ENCODE results near the gene SPIRE2. TPM values are rescaled to one million over a fixed set of nuclear protein-coding genes. Genes with fewer than 3 reads are reported as not detected.

The SPIRE2 gene
- total RNA-seq, 5 donors from 2014 or later (not counting 1 experiment from before 2014, with no cell fraction given) = 0.23 to 1.1 (median 0.56) TPM; not detected in 1

GRCh38 chr16:89867918-89868317 lies 39.6 kb downstream of the SPIRE2 start:
- Mint-ChIP-seq H3K9me3 (no peaks in the 10 kb centered on the region), H3K27ac (no peak overlapping the region), H3K36me3 (no peaks in the 10 kb centered on the region), H3K4me1 (peaks cover 25 to 34% (median 32%) of the 10 kb centered on the region in 3 donors), H3K4me3 (no peak overlapping the region), H3K27me3 (no peaks in the 10 kb centered on the region)
- Histone ChIP-seq H3K9me3 (no peaks in the 10 kb centered on the region), H3K4me3 (ENCODE audit: control insufficient read depth in 1 of 2, extremely low read depth in 1 of 2, low read length in 1 of 2) (no peak overlapping the region), H3K27me3 (replicated peaks in 1 of 2; ENCODE audit: control insufficient read depth in 2 of 2, extremely low read depth in 1 of 2, insufficient read depth in 2 of 2, low read length in 1 of 2) (no peaks in the 10 kb centered on the region), H3K27ac (ENCODE audit: low read length) (no peak overlapping the region), H3K36me3 (ENCODE audit: control insufficient read depth in 2 of 2, extremely low read depth in 1 of 2, insufficient read depth in 1 of 2, low read length in 1 of 2) (no peaks in the 10 kb centered on the region), H3K4me1 (ENCODE audit: control insufficient read depth in 1 of 2, extremely low read depth in 1 of 2, insufficient read depth in 2 of 2, low read length in 2 of 2) (peaks cover 19 to 40% of the 10 kb centered on the region in 2 experiments)
- CTCF ChIA-PET = no interaction called here
- POLR2A ChIA-PET = no interaction called here
- DNase-seq (no peak), ATAC-seq (replicated peaks in 1 of 4) (no peak)
- WGBS (ENCODE audit: insufficient coverage) = 100% methylated on average over 4 of the region's 5 CpGs

DNA sequence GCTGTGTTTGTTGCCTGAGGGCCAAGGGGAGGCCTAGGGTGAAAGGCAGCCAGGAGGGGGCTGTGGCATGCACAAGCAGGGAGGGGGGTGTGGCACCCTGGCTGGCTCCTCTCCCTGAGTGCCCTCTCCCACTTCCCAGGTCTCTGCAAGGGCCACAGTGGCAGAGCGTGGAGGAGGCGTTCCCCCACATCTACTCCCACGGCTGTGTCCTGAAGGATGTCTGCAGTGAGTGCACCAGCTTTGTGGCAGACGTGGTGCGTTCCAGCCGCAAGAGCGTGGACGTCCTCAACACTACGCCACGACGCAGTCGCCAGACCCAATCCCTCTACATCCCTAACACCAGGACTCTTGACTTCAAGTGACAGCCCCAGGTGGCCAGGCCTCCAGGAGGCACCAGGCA lies 41.6 kb downstream of the SPIRE2 start:
- Mint-ChIP-seq H3K4me3 (no peak overlapping the region), H3K27me3 (no peaks in the 10 kb centered on the region), H3K27ac (no peak overlapping the region), H3K9me3 (no peaks in the 10 kb centered on the region), H3K36me3 (peaks cover 2% of the 10 kb centered on the region), H3K4me1 (peaks cover 13 to 19% (median 18%) of the 10 kb centered on the region in 3 donors)
- no peak for DNase-seq
- ChIA-PET CTCF (no interaction called here), POLR2A (no interaction called here)
- Histone ChIP-seq H3K36me3 (ENCODE audit: control insufficient read depth in 2 of 2, extremely low read depth in 1 of 2, insufficient read depth in 1 of 2, low read length in 1 of 2) (peaks cover 0 to 4% of the 10 kb centered on the region in 2 donors), H3K9me3 (peaks cover under 1% of the 10 kb centered on the region), H3K27ac (ENCODE audit: low read length) (no peak overlapping the region), H3K4me1 (ENCODE audit: control insufficient read depth in 1 of 2, extremely low read depth in 1 of 2, insufficient read depth in 2 of 2, low read length in 2 of 2) (peaks cover 3 to 32% of the 10 kb centered on the region in 2 experiments), H3K27me3 (replicated peaks in 1 of 2; ENCODE audit: control insufficient read depth in 2 of 2, extremely low read depth in 1 of 2, insufficient read depth in 2 of 2, low read length in 1 of 2) (no peaks in the 10 kb centered on the region), H3K4me3 (ENCODE audit: control insufficient read depth in 1 of 2, extremely low read depth in 1 of 2, low read length in 1 of 2) (no peak overlapping the region)
- ATAC-seq (replicated peaks in 1 of 4) = no peak
- WGBS (ENCODE audit: insufficient coverage) = 80% methylated on average over 1 of the region's 12 CpGs

DNA sequence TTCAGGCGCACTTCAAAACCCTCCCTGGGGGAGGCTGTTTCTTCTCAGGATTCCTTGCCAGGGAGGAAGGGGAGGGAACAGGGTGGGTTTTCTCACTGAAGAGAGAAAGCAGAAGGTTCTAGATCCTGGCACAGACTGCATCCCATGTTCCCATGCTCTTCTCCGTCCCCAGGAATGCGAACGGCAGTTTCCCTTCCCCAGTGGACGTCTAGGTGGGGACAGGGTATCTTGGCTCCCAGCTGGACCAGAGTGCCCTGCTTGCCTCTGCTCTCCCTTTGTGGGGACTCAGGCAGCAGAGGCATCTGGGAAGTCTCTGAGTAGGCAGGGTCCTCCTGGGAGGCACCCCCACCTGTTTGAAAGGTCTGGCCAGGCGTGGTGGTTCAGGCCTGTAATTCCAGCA lies 42.2 kb downstream of the SPIRE2 start:
- WGBS (ENCODE audit: insufficient coverage) = 96% methylated on average over 5 of the region's 6 CpGs
- DNase-seq = no peak
- H3K4me1 Mint-ChIP-seq = peaks cover 16 to 18% (median 18%) of the 10 kb centered on the region in 3 donors
- ChIA-PET POLR2A (no interaction called here), CTCF (no interaction called here)
- H3K4me3 ChIP-seq (ENCODE audit: control insufficient read depth in 1 of 2, extremely low read depth in 1 of 2, low read length in 1 of 2) = no peak overlapping the region
- ATAC-seq (replicated peaks in 1 of 4) = no peak
- peaks cover 0 to 5% (median 4%) of the 10 kb centered on the region in 3 donors for H3K9me3 Mint-ChIP-seq
- no peak overlapping the region for H3K27ac ChIP-seq (ENCODE audit: low read length)
- H3K36me3 ChIP-seq (ENCODE audit: control insufficient read depth in 2 of 2, extremely low read depth in 1 of 2, insufficient read depth in 1 of 2, low read length in 1 of 2) = peaks cover 0 to 5% of the 10 kb centered on the region in 2 donors
- H3K4me1 ChIP-seq (ENCODE audit: control insufficient read depth in 1 of 2, extremely low read depth in 1 of 2, insufficient read depth in 2 of 2, low read length in 2 of 2) = peaks cover 3 to 30% of the 10 kb centered on the region in 2 experiments
- no peaks in the 10 kb centered on the region for H3K27me3 ChIP-seq (replicated peaks in 1 of 2; ENCODE audit: control insufficient read depth in 2 of 2, extremely low read depth in 1 of 2, insufficient read depth in 2 of 2, low read length in 1 of 2)
- no peak overlapping the region for H3K4me3 Mint-ChIP-seq
- H3K27me3 Mint-ChIP-seq = no peaks in the 10 kb centered on the region
- peaks cover 2% of the 10 kb centered on the region for H3K9me3 ChIP-seq
- H3K27ac Mint-ChIP-seq = no peak overlapping the region
- H3K36me3 Mint-ChIP-seq = peaks cover 7% of the 10 kb centered on the region

GRCh38 chr16:89871895-89872294 lies 43.6 kb downstream of the SPIRE2 start:
- H3K27me3 Mint-ChIP-seq = no peaks in the 10 kb centered on the region
- ChIA-PET POLR2A (no interaction called here), CTCF (interaction anchor here in 1 of 2 donors (0.6 kb wide), 1 partner anchor 174 kb away, joined by 3 read pairs; no protein-coding TSS in a partner anchor)
- H3K9me3 Mint-ChIP-seq = peaks cover 0 to 5% (median 4%) of the 10 kb centered on the region in 3 donors
- ATAC-seq (replicated peaks in 1 of 4) (no peak), DNase-seq (no peak)
- peak overlapping the region; percentile 86 to 92 (median 86) for H3K4me3 Mint-ChIP-seq
- Histone ChIP-seq H3K27me3 (replicated peaks in 1 of 2; ENCODE audit: control insufficient read depth in 2 of 2, extremely low read depth in 1 of 2, insufficient read depth in 2 of 2, low read length in 1 of 2) (no peaks in the 10 kb centered on the region), H3K9me3 (peaks cover 2% of the 10 kb centered on the region), H3K4me3 (ENCODE audit: control insufficient read depth in 1 of 2, extremely low read depth in 1 of 2, low read length in 1 of 2) (no peak overlapping the region), H3K27ac (ENCODE audit: low read length) (peak overlapping the region; percentile 100), H3K4me1 (ENCODE audit: control insufficient read depth in 1 of 2, extremely low read depth in 1 of 2, insufficient read depth in 2 of 2, low read length in 2 of 2) (peaks cover 3 to 30% of the 10 kb centered on the region in 2 experiments), H3K36me3 (ENCODE audit: control insufficient read depth in 2 of 2, extremely low read depth in 1 of 2, insufficient read depth in 1 of 2, low read length in 1 of 2) (peaks cover 0 to 13% of the 10 kb centered on the region in 2 donors)
- peaks cover 7% of the 10 kb centered on the region for H3K36me3 Mint-ChIP-seq
- WGBS (ENCODE audit: insufficient coverage) = 100% methylated on average over 1 of the region's 9 CpGs
- peaks cover 17 to 21% (median 19%) of the 10 kb centered on the region in 3 donors for H3K4me1 Mint-ChIP-seq
- peak overlapping the region; percentile 34 to 92 for H3K27ac Mint-ChIP-seq

GRCh38 chr16:89873109-89873971 lies 45.1 kb downstream of the SPIRE2 start, which contains the start of gene TCF25:
TCF25 (plus strand) TSS chr16:89873592; CDS start chr16:89873668, 76 bp downstream.
- under 1% methylated on average over 100 of the region's 104 CpGs for WGBS (ENCODE audit: insufficient coverage)

More at GRCh38 chr16:89873109-89873971, 45.1 kb downstream of the SPIRE2 start, which contains the start of gene TCF25:
- Histone ChIP-seq H3K36me3 (ENCODE audit: control insufficient read depth in 2 of 2, extremely low read depth in 1 of 2, insufficient read depth in 1 of 2, low read length in 1 of 2) (peaks cover 0 to 16% of the 10 kb centered on the region in 2 donors), H3K27ac (ENCODE audit: low read length) (peak within 1 kb of the TSS; percentile 100), H3K27me3 (replicated peaks in 1 of 2; ENCODE audit: control insufficient read depth in 2 of 2, extremely low read depth in 1 of 2, insufficient read depth in 2 of 2, low read length in 1 of 2) (no peaks in the 10 kb centered on the region), H3K9me3 (peaks cover 2% of the 10 kb centered on the region), H3K4me1 (ENCODE audit: control insufficient read depth in 1 of 2, extremely low read depth in 1 of 2, insufficient read depth in 2 of 2, low read length in 2 of 2) (peaks cover 4 to 27% of the 10 kb centered on the region in 2 experiments), H3K4me3 (ENCODE audit: control insufficient read depth in 1 of 2, extremely low read depth in 1 of 2, low read length in 1 of 2) (peak within 1 kb of the TSS; percentile 69 to 99)
- Mint-ChIP-seq H3K27ac (peak within 1 kb of the TSS; percentile 95 to 96), H3K4me1 (peaks cover 23 to 25% (median 23%) of the 10 kb centered on the region in 3 donors), H3K36me3 (peaks cover 11% of the 10 kb centered on the region), H3K4me3 (peak within 1 kb of the TSS; percentile 86 to 92 (median 86)), H3K9me3 (peaks cover 0 to 5% (median 4%) of the 10 kb centered on the region in 3 donors), H3K27me3 (no peaks in the 10 kb centered on the region)
- POLR2A ChIA-PET = interaction anchor here (0.5 to 1.3 kb wide), 6 partner anchors 9 to 748 kb away, joined by 3 to 9 read pairs (median 4); no protein-coding TSS in a partner anchor
- CTCF ChIA-PET = interaction anchor here (0.5 to 1.9 kb wide), 6 partner anchors 10 to 173 kb away, joined by 3 to 11 read pairs (median 4); partner anchors contain the start of gene SPATA2L (in 1 of the 2)
- DNase-seq (peak; percentile 63 to 95 (median 82)), ATAC-seq (replicated peaks in 1 of 4) (peak; percentile 49 to 58 (median 54))

Measured in T-cell (primary cell).